ENCODE data around the gene ZNG1A. TPM values are rescaled to one million over a fixed set of nuclear protein-coding genes. Genes with fewer than 3 reads are reported as not detected.

The ZNG1A gene
- total and polyA plus RNA-seq, 9 of the 15 experiments (the other 6 are each of a cell fraction or from before 2014, with no cell fraction given): 20.7 to 90.6 (median 41.7) TPM

DNA sequence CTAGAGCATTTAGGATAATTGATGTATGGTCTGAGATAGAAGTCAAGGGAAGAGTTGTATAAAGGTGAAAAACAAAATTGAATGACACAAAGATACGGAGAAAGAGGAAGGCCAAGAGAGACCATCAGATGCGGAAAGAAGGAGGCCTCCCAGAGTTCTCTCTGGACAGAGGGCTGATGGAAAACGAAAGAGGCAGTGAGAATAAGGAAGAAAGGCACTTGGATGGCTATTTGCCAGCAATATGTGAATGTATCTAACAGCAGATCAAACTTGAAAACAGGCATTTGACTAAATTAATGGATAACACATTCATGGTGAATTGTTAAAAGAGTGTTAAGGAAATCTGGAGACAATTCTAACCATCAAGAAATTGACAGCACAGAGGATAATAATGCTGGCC, 33.4 kb upstream of the ZNG1A start:
- H3K79me2 ChIP-seq (ENCODE audit: control insufficient read depth, insufficient read depth, low read length): peaks cover 30% of the 10 kb centered on the region
- FAIRE-seq: no peak

More for the DNA sequence above, 33.4 kb upstream of the ZNG1A start:
- ChIA-PET CTCF (ENCODE audit: low intra/inter-chr PET ratio) (no interaction called here), POLR2A (interaction anchor here (1.5 kb wide), 1 partner anchor 61 kb away, joined by 5 read pairs; no protein-coding TSS in a partner anchor)
- no peaks in the 10 kb centered on the region for H3K27me3 ChIP-seq (ENCODE audit: control insufficient read depth in 2 of 2, insufficient read depth in 2 of 2, low read length in 2 of 2)
- peak overlapping the region in 1 of 2 experiments; percentile 28; a peak in 1 of 4 replicates for H3K9ac ChIP-seq (ENCODE audit: insufficient read depth in 1 of 2, low read depth in 2 of 2, low read length in 2 of 2)
- H2AFZ ChIP-seq (ENCODE audit: low read depth, low read length): peak overlapping the region; percentile 60; the same call in 1 of the 2 replicates
- H3K27ac ChIP-seq (ENCODE audit: extremely low read depth, low read depth, low read length): no peak overlapping the region; the same call in 2 of the 3 replicates
- in situ Hi-C loops (cut with MboI): loop anchor here (5.0 kb wide), 1 partner anchor 75 kb away; no protein-coding TSS in a partner anchor
- H3K9me1 ChIP-seq (ENCODE audit: control insufficient read depth, insufficient read depth, low read length): no peaks in the 10 kb centered on the region
- no peaks in the 10 kb centered on the region for H3K9me3 ChIP-seq (replicated peaks; ENCODE audit: control insufficient read depth, insufficient read depth, low read depth, low read length)
- 41% methylated on average over 3 of the region's 3 CpGs for WGBS (ENCODE audit: insufficient coverage, low coverage, missing lambda C conversion rate)
- DNase-seq (ENCODE audit: extremely low read depth in 1 of 4, low spot score in 3 of 4) (no peak), ATAC-seq (no peak)
- intact Hi-C loops (cut with micrococcal nuclease): loop anchor here (10.0 kb wide), 1 partner anchor 93 kb away; no protein-coding TSS in a partner anchor
- peaks cover 28 to 52% of the 10 kb centered on the region in 2 experiments for H3K4me1 ChIP-seq (replicated peaks in 1 of 2; ENCODE audit: control insufficient read depth in 2 of 2, insufficient read depth in 2 of 2, low read length in 2 of 2)
- TF ChIP-seq, protein P1, sequence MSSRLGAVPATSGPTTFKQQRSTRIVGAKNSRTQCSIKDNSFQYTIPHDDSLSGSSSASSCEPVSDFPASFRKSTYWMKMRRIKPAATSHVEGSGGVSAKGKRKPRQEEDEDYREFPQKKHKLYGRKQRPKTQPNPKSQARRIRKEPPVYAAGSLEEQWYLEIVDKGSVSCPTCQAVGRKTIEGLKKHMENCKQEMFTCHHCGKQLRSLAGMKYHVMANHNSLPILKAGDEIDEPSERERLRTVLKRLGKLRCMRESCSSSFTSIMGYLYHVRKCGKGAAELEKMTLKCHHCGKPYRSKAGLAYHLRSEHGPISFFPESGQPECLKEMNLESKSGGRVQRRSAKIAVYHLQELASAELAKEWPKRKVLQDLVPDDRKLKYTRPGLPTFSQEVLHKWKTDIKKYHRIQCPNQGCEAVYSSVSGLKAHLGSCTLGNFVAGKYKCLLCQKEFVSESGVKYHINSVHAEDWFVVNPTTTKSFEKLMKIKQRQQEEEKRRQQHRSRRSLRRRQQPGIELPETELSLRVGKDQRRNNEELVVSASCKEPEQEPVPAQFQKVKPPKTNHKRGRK (tag; IDR thresholded peaks at IDR 0.05): no peak
- peak; percentile 22; the same call in 1 of the 2 replicates for TF ChIP-seq SPI1 (IDR thresholded peaks at IDR 0.05; ENCODE audit: borderline replicate concordance, low read depth, low read length)
- TF ChIP-seq CHD1 (IDR thresholded peaks at IDR 0.05; ENCODE audit: low read length): no peak
- no peak for TF ChIP-seq ZNF3 (CRISPR knock-in tag; IDR thresholded peaks at IDR 0.05)
- TF ChIP-seq, protein P2, sequence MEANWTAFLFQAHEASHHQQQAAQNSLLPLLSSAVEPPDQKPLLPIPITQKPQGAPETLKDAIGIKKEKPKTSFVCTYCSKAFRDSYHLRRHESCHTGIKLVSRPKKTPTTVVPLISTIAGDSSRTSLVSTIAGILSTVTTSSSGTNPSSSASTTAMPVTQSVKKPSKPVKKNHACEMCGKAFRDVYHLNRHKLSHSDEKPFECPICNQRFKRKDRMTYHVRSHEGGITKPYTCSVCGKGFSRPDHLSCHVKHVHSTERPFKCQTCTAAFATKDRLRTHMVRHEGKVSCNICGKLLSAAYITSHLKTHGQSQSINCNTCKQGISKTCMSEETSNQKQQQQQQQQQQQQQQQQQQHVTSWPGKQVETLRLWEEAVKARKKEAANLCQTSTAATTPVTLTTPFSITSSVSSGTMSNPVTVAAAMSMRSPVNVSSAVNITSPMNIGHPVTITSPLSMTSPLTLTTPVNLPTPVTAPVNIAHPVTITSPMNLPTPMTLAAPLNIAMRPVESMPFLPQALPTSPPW (CRISPR knock-in tag; IDR thresholded peaks at IDR 0.05): no peak
- peak; percentile 51 for TF ChIP-seq NFIC (IDR thresholded peaks at IDR 0.05)
- no peak for TF ChIP-seq CBX3 (IDR thresholded peaks at IDR 0.05; ENCODE audit: borderline replicate concordance in 1 of 2, low read length in 2 of 2)
- no peak for TF ChIP-seq NUFIP1 (IDR thresholded peaks at IDR 0.05; ENCODE audit: partially characterized antibody)
- TF ChIP-seq GTF2A2 (tag; IDR thresholded peaks at IDR 0.05): no peak
- no peak for TF ChIP-seq KLF1 (tag; IDR thresholded peaks at IDR 0.05)
- no peak for TF ChIP-seq MTA1 (IDR thresholded peaks at IDR 0.05; ENCODE audit: borderline replicate concordance)
- peak; percentile 14; the same call in 1 of the 2 replicates for TF ChIP-seq YBX1 (IDR thresholded peaks at IDR 0.05)
- no peak for TF ChIP-seq FOXJ2 (tag; IDR thresholded peaks at IDR 0.05)
- no peaks in the 10 kb centered on the region for H4K20me1 ChIP-seq (replicated peaks; ENCODE audit: control insufficient read depth, insufficient read depth, low read length)
- no peak overlapping the region for H3K4me3 ChIP-seq
- H3K4me2 ChIP-seq (ENCODE audit: insufficient read depth, low read length): no peak overlapping the region; the same call in 1 of the 2 replicates
- no TSS peak for BruUV-seq (replicated peaks)
- H3K36me3 ChIP-seq (ENCODE audit: control insufficient read depth, insufficient read depth, low read length): no peaks in the 10 kb centered on the region
